Measurements from ENCODE around the gene MEF2A.
A peak's percentile ranks its signal among the peaks of the same experiment; 100 is the strongest.

The MEF2A gene

DNA sequence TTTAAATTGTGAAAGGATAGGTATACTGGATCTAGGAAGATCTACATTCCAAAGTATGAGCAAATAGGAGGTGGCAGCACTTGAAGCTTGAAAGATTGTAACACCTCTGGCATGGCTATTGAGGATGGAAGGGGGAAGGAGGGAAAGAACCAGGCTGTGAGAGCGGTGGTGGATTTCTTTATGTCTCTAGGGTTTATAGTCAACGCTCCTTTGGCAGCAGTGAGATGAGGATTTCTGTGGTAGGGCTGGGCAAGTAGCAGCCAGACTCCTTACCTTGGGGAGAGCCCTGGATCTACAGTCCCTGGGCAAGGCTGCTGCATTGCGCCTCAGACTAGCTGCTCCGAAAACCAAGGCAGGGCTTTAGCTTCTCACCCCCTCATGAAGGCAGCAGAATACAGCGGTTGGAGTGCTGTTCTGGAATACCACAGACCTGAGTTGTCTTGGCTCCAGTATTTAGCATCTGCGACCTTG is 53.2 kb downstream of the MEF2A start:
- H3K9me3 Mint-ChIP-seq = peaks cover 13% of the 10 kb centered on the region
- no peaks in the 10 kb centered on the region for H3K27me3 Mint-ChIP-seq (ENCODE audit: low read depth, poor library complexity)
- H3K4me3 Mint-ChIP-seq = no peak overlapping the region
- H3K36me3 Mint-ChIP-seq (ENCODE audit: low read depth) = peaks cover 28% of the 10 kb centered on the region
- DNase-seq = no peak
- peaks cover 24% of the 10 kb centered on the region for H3K4me1 Mint-ChIP-seq
- H3K27ac Mint-ChIP-seq = no peak overlapping the region
- TF ChIP-seq, protein P1, sequence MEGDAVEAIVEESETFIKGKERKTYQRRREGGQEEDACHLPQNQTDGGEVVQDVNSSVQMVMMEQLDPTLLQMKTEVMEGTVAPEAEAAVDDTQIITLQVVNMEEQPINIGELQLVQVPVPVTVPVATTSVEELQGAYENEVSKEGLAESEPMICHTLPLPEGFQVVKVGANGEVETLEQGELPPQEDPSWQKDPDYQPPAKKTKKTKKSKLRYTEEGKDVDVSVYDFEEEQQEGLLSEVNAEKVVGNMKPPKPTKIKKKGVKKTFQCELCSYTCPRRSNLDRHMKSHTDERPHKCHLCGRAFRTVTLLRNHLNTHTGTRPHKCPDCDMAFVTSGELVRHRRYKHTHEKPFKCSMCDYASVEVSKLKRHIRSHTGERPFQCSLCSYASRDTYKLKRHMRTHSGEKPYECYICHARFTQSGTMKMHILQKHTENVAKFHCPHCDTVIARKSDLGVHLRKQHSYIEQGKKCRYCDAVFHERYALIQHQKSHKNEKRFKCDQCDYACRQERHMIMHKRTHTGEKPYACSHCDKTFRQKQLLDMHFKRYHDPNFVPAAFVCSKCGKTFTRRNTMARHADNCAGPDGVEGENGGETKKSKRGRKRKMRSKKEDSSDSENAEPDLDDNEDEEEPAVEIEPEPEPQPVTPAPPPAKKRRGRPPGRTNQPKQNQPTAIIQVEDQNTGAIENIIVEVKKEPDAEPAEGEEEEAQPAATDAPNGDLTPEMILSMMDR (IDR thresholded peaks at IDR 0.05) = no peak

DNA sequence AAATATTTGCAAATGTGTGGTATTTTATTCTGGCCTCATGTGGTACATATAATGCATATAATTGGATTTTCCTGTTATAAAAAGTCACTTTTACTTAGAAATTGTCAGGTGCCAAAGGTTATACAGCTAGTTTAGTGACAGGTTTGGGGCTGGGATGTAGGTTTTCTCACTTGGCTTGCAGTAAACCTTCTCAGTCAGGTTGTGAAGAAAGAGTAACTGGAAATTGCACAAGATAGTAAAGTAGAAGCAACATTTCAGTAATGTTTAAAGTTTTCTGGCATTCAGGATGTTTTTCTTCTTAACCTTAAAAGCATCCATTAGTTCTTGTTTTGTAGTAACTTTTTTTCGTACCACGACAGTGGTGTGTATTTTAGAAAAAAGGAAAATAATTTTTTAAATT is 53.9 kb downstream of the MEF2A start:
- TF ChIP-seq, protein P1 (IDR thresholded peaks at IDR 0.05) = no peak
- H3K4me3 Mint-ChIP-seq = no peak overlapping the region
- no peaks in the 10 kb centered on the region for H3K27me3 Mint-ChIP-seq (ENCODE audit: low read depth, poor library complexity)
- peaks cover 35% of the 10 kb centered on the region for H3K36me3 Mint-ChIP-seq (ENCODE audit: low read depth)
- peaks cover 21% of the 10 kb centered on the region for H3K4me1 Mint-ChIP-seq
- no peak for DNase-seq
- peaks cover 20% of the 10 kb centered on the region for H3K9me3 Mint-ChIP-seq
- H3K27ac Mint-ChIP-seq = no peak overlapping the region

DNA sequence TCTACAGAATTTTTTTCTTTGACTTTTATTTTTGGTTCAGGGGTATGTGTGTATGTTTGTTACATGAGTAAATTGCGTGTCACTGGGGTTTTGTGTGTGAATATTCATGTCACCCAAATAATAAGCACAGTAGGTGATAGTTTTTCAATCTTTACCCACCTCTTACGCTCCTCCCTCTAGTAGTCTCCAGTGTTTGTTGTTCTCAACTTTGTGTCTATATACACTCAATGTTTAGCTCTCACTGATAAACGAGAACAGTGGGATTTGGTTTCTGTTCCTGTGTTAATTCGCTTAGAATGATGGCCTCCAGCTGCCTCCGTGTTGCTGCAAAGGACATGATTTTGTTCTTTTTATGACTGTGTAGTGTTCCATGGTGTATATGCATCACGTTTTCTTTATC is 54.4 kb downstream of the MEF2A start:
- H3K36me3 Mint-ChIP-seq (ENCODE audit: low read depth) = peaks cover 40% of the 10 kb centered on the region
- H3K4me1 Mint-ChIP-seq = peaks cover 18% of the 10 kb centered on the region
- no peak for DNase-seq
- TF ChIP-seq, protein P1 (IDR thresholded peaks at IDR 0.05) = no peak
- no peak overlapping the region for H3K4me3 Mint-ChIP-seq
- peaks cover 25% of the 10 kb centered on the region for H3K9me3 Mint-ChIP-seq
- H3K27me3 Mint-ChIP-seq (ENCODE audit: low read depth, poor library complexity) = no peaks in the 10 kb centered on the region
- peak overlapping the region; percentile 65 for H3K27ac Mint-ChIP-seq

DNA sequence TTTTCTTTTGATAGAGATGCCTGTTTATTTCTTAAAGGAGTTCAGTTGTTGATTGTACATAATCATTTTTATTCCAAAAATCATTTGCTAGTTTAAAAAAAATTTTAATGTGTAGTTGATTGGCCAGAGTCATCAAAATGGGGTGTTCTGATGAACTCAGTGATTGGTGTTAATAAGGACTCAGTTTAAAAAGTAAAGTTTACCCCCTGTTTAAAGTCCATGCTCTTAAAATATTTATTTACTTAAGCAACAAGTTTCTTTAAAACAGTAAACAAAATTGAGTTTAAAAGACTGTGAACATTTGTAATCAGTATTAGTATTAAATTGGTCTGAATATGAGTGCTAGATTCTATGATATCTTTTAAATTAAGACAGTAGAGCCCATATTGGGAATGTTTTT is 56.0 kb downstream of the MEF2A start:
- H3K27me3 Mint-ChIP-seq (ENCODE audit: low read depth, poor library complexity) = no peaks in the 10 kb centered on the region
- H3K27ac Mint-ChIP-seq = no peak overlapping the region
- peaks cover 18% of the 10 kb centered on the region for H3K4me1 Mint-ChIP-seq
- TF ChIP-seq, protein P1 (IDR thresholded peaks at IDR 0.05) = no peak
- no peak for DNase-seq
- no peak overlapping the region for H3K4me3 Mint-ChIP-seq
- peaks cover 56% of the 10 kb centered on the region for H3K36me3 Mint-ChIP-seq (ENCODE audit: low read depth)
- peaks cover 41% of the 10 kb centered on the region for H3K9me3 Mint-ChIP-seq

DNA sequence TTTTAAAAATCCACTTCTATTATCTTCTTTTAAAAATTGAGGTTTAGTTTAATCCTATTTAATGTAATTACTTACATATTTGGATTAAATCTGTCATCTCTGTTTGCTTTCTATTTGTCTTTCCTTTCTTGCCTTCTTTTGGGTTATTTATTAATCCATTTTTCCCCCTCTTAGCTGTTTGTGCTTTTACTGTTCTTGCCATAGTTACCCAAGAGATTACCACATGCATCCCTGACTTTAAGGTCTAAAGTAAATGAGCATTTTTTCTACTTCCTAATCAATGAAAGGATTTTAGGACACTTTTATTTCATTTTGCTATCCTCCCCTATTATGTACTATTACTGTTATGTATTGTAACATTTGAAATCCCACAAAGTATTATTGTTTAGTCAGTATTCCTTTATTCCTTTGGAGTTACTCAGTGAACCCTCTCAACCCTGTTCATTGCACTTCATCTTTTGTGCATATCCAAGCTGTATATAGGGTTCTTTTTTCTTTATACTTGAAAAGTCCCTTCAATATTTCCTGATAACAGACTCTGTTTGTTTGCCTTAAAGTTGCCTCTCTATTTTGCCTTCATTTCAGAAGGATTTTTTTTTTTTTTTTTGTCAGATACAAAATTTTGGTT is 62.7 kb downstream of the MEF2A start:
- Mint-ChIP-seq H3K27me3 (ENCODE audit: low read depth, poor library complexity) (no peaks in the 10 kb centered on the region), H3K9me3 (peaks cover 61% of the 10 kb centered on the region), H3K27ac (no peak overlapping the region), H3K4me3 (no peak overlapping the region), H3K4me1 (no peaks in the 10 kb centered on the region), H3K36me3 (ENCODE audit: low read depth) (peaks cover 81% of the 10 kb centered on the region)
- TF ChIP-seq, protein P1 (IDR thresholded peaks at IDR 0.05) = no peak
- no peak for DNase-seq

DNA sequence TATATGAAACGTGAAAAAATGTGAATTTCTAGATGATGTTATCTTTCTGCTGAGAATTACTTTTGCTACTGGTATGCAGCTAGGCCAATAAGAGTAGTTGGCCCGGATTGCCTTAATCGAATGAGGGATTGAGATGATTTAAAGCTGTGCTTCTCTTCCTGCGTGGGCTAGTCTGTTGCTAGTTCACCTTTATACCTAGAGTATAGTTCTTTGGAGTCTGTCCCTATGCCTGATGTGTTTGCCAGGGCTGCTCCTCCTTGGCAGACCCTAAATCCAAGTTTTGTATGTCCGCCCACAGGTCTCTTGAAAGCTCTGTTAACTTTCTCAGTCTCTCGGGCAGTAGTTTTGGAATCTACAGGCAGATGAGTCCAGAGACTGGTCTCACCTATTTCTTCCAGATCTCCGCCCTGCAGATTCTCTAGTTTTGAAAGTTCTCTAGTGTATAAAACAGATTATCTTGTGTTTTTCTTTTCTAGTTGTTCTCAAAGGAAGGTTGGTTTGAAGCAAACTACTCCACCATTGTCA is 64.9 kb downstream of the MEF2A start:
- Mint-ChIP-seq H3K4me1 (no peaks in the 10 kb centered on the region), H3K27me3 (ENCODE audit: low read depth, poor library complexity) (no peaks in the 10 kb centered on the region), H3K27ac (peak overlapping the region; percentile 58), H3K36me3 (ENCODE audit: low read depth) (peaks cover 80% of the 10 kb centered on the region), H3K4me3 (no peak overlapping the region), H3K9me3 (peaks cover 54% of the 10 kb centered on the region)
- DNase-seq = no peak
- TF ChIP-seq, protein P1 (IDR thresholded peaks at IDR 0.05) = no peak

Data from nephron progenitor cell (in vitro differentiated cells).